SU-DHL-6 (cell line): ENCODE measurements around the gene GABRA4.

Experiments used
- CTCF ChIP-seq: fragments of 200-600 bp; sonication (generic); IDR thresholded peaks from one replicate; pipeline ENCODE4 v1.5.1; 2017; ENCODE audit warnings: antibody characterized with exemption, mild to moderate bottlenecking, low read length, moderate library complexity; ENCODE audit not compliant: insufficient read depth, poor library complexity, severe bottlenecking
- EZH2phosphoT487 ChIP-seq: fragments of 200-600 bp; sonication (generic), shearing (Covaris generic); conservative IDR thresholded peaks from 2 replicates; pipeline ENCODE4 v1.6.1; 2018; ENCODE audit warnings: mild to moderate bottlenecking, antibody characterized with exemption, low read length, moderate library complexity, mixed read lengths

- TF ChIP-seq CTCF (no peak), EZH2phosphoT487 (no peak)
Observed at GRCh38 chr4:46968847-46969246, 24.5 kb downstream of the GABRA4 start.
